ENCODE data around the gene MUC5B.
"Not testable (repeated sequence)": the region's sequence is repeated elsewhere in the genome, so short reads cannot be mapped to it uniquely, and the experiment has no call there.

The MUC5B gene

DNA sequence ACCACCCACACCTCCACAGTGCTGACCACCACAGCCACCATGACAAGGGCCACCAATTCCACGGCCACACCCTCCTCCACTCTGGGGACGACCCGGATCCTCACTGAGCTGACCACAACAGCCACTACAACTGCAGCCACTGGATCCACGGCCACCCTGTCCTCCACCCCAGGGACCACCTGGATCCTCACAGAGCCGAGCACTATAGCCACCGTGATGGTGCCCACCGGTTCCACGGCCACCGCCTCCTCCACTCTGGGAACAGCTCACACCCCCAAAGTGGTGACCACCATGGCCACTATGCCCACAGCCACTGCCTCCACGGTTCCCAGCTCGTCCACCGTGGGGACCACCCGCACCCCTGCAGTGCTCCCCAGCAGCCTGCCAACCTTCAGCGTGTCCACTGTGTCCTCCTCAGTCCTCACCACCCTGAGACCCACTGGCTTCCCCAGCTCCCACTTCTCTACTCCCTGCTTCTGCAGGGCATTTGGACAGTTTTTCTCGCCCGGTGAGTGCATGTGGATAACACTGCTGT, 28.4 kb downstream of the MUC5B start:
- FAIRE-seq: no peak

- FAIRE-seq: no peak
These were observed 29.7 kb downstream of the MUC5B start for GRCh38 chr11:1252371-1253102.

GRCh38 chr11:1253103-1253485, 30.2 kb downstream of the MUC5B start:
- FAIRE-seq: no peak

DNA sequence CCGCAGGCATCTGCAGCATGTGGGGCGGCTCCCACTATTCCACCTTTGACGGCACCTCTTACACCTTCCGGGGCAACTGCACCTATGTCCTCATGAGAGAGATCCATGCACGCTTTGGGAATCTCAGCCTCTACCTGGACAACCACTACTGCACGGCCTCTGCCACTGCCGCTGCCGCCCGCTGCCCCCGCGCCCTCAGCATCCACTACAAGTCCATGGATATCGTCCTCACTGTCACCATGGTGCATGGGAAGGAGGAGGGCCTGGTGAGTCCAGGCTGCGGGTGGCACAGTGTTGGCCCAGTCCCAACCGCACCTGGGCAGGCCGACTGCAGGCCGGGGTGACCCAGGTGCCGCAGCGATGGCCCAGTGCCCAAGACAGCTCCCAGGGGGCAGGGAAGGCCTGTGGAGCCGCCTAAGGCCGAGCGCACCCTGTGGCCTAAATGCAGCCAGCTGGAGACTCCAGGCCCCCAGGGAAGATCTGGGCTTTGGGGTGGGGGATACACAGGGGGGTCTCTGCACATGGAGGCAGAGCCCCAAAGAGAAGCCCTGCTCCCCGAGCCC, 31.3 kb downstream of the MUC5B start:
- FAIRE-seq: no peak

DNA sequence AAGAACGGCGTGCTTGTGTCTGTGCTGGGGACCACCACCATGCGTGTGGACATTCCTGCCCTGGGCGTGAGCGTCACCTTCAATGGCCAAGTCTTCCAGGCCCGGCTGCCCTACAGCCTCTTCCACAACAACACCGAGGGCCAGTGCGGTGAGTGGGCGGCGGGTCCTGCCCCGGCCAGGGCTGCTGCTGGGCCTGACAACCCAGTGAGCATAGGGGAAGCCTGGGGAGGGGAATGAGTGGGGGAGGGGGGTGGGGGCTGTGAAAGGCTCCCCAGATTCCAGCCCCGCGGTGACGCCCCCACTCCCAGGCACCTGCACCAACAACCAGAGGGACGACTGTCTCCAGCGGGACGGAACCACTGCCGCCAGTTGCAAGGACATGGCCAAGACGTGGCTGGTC, 31.9 kb downstream of the MUC5B start:
- FAIRE-seq: no peak

DNA sequence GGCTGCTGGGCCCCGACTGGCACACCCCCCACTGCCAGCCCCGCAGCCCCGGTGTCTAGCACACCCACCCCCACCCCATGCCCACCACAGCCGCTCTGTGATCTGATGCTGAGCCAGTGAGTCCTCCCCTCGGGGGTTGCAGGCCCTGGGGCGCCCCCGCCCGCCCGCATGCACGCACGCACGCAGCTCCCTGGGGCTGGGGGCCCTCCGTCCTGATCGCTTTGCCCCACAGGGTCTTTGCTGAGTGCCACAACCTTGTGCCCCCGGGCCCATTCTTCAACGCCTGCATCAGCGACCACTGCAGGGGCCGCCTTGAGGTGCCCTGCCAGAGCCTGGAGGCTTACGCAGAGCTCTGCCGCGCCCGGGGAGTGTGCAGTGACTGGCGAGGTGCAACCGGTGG, 32.3 kb downstream of the MUC5B start:
- no peak for FAIRE-seq

- FAIRE-seq: no peak
These were observed 33.6 kb downstream of the MUC5B start for GRCh38 chr11:1256257-1257045.

DNA sequence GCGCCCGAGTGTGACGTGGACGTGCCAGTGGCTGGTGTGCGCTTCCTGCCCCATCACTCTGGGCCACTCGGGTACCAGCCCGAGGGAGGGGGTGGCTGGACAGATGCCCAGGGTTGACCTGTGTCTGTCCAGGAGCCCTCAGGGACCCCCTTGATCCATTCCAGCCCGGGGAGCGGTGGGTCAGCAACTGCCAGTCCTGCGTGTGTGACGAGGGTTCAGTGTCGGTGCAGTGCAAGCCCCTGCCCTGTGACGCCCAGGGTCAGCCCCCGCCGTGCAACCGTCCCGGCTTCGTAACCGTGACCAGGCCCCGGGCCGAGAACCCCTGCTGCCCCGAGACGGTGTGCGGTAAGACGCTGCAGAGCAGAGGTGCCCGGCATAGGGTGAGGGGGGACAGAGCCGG, 34.5 kb downstream of the MUC5B start:
- FAIRE-seq: no peak

- no peak for FAIRE-seq
These were observed 35.0 kb downstream of the MUC5B start for GRCh38 chr11:1257916-1258315.

DNA sequence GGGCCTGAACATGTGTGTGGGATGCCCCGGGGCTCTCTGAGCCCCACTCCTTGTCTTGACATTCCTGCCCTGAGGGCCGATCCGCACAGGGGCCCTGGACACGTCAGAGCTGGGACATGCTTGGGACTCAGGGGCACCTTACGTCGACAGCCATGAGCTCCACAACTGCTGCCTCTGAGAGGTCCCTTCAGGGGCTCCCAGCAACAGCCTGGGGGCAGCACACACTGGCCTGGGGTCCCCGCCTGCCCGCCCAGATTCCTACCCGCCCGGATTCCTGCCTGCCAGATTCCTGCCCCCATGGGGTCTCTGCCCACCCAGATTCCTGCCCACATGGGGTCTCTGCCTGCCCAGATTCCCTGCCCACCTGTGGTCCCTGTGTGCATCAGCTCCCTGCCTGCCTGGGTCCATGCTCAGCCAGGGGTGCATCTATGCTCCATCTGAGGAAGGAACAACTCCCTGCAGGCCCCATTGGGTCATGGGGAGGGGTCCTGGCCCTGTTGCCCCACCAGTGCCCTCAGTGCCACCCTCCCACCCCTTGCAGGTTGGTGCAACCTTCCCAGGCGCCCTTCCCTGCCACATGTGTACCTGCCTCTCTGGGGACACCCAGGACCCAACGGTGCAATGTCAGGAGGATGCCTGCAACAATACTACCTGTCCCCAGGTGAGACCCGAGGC, 35.7 kb downstream of the MUC5B start:
- FAIRE-seq: no peak

DNA sequence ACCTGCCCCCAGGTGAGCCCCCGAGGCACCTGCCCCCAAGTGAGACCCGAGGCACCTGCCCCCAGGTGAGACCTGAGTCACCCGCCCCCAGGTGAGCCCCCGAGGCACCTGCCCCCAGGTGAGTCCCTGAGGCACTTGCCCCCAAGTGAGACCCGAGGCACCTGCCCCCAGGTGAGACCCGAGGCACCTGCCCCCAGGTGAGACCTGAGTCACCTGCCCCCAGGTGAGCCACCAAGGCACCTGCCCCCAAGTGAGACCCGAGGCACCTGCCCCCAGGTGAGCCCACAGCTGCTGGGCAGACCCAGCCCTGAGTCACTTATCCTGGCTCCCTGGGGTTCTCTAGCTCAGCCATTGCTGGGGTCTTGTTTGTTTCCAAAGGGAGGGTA, 36.2 kb downstream of the MUC5B start:
- no peak for FAIRE-seq

- no peak for FAIRE-seq
These were observed 36.7 kb downstream of the MUC5B start for GRCh38 chr11:1259561-1259960.

- no peak for FAIRE-seq
These were observed 37.2 kb downstream of the MUC5B start for GRCh38 chr11:1260023-1260501.

DNA sequence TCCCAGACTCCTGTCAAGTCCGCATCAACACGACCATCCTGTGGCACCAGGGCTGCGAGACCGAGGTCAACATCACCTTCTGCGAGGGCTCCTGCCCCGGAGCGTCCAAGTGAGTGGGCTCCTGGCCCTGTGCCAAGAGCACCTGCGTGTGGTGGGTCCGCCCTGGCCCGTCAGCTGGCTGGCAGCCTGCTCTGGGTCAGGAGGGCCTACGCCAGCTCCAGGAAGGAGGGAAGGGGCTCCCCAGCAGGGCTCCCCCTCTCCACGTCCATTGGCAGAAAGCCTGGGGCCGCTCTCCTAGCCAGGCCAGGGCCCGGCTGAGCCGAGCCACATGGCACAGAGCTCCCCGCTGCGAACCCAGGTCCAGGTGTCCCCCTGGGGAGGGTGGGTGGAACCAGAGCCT, 37.8 kb downstream of the MUC5B start:
- FAIRE-seq: no peak

DNA sequence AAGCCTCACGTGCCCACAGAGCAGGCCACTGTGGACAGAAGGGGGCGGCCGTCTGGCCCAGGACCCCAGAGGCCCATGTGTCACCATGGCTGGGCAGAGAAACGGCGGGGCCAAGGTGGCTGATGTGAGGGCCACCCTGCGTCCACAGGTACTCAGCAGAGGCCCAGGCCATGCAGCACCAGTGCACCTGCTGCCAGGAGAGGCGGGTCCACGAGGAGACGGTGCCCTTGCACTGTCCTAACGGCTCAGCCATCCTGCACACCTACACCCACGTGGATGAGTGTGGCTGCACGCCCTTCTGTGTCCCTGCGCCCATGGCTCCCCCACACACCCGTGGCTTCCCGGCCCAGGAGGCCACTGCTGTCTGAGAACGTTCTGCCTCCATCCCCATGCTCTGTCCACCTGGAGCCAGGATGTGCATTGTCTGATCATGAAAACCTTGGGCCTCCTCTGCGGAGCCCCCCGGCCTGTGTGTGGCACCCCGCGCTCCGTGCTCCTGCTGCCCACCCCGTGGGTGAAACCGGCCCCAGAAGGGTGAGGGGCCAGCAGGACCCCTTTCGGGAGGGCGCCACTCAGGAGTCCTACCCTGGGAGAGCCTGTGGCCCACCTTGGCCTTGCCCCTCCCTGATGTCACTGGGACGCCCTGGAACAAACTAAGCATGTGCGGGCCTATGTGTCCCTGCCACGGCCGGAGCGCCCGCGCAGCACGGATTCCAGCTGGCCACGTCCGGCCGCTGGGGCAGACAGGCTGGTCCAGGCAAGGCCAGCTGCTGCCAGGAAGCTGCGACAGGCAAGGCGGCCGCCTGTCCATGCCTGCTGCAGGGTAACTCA, 38.6 kb downstream of the MUC5B start:
- no peak for FAIRE-seq

GRCh38 chr11:1262172-1263006, 39.5 kb downstream of the MUC5B start:
- no peak for FAIRE-seq

- no peak for FAIRE-seq
These were observed 40.1 kb downstream of the MUC5B start for GRCh38 chr11:1263010-1263409.

DNA sequence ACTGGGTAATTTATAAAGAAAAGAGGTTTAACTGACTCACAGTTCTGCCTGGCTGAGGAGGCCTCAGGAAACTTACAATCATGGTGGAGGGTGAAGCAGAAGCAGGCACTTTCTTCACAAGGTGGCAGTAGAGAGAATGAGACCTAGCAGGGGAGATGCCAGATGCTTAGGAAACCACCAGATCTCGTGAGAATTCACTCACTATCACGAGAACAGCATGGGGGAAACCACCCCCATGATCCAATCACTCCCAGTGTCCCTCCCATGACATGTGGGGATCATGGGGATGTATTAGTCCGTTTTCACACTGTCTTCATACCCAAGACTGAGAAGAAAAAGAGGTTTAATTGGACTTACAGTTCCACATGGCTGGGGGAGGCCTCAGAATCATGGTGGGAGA, 41.6 kb downstream of the MUC5B start:
- not testable (repeated sequence) for FAIRE-seq

- FAIRE-seq: not testable (repeated sequence)
These were observed 42.6 kb downstream of the MUC5B start for GRCh38 chr11:1265480-1265879.

- FAIRE-seq: not testable (repeated sequence)
These were observed 44.1 kb downstream of the MUC5B start for GRCh38 chr11:1266976-1267375.

- no peak for FAIRE-seq
These were observed 44.7 kb downstream of the MUC5B start for GRCh38 chr11:1267441-1268100.
